ENCODE measurements around the gene BICC1.
"Not testable (repeated sequence)": the region's sequence is repeated elsewhere in the genome, so short reads cannot be mapped to it uniquely, and the experiment has no call there.

BICC1 gene

DNA sequence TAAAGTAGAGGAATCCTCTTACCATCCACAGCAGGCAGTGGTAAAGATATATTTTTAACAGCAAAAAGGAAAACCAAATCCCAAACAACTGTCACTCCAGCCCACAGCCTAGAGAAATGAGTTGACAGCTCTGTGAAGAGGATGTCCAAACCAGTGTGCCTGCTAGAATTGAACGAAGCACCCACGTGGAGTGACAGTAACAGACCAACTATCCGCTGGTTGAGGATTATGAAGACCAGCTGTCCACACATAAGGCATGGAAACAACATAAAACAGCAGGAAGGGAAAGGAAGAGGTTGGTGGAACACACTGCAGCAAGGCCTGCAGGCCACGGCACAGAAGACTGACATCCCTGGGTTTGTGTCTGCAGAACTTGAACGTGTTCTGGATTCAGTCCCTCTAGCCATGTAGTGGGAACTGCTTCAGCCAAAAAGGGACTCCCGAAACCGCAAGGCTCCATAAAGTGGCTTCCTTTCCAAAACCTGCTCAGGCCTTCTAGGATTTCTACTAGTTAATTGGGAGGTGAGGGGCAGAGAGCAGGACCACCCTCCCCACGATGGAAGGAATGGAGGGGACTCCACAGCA lies 324.4 kb downstream of the BICC1 start:
- no peak for DNase-seq

DNA sequence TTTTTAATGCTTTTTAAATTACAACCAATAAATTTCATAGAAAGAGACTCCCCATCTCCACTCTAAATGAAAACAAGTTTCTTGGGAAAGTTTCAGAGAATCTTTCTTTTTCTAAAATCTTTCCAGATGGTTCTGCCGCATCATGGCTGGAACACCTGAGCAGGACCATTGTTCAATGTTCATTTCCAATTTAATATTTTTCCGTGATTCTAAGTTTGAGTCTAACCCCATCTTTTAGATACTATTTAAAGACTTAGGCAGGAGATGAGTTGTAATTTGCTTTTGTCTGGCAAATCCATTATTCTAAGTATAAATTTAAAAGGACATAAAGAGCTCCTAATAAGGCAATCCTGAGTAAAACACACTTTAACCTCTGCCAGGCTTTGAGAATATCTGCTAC lies 325.2 kb downstream of the BICC1 start:
- no peak for DNase-seq

- no peak for DNase-seq
Observed at GRCh38 chr10:58838561-58839208, 326.0 kb downstream of the BICC1 start.

DNA sequence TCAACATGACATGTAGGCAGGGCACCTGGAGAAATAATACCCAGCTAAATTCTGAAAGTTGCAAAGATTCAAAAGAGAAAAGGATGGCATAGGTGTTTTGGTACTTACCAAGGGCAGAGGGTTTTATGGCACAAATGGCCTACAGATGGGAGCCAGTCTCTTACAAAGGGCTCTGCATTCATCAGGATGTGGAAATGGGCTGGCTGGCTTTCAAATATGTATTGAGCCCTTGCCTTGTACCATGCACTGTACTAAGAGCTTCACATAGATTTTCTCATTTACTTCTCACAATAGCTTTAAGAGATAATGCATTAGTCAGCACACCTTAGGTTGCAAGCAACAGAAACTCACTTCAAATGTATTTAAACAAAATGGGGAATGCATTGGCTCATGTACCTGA lies 327.1 kb downstream of the BICC1 start:
- no peak for DNase-seq

- no peak for DNase-seq
Observed at GRCh38 chr10:58840840-58841435, 328.3 kb downstream of the BICC1 start.

DNA sequence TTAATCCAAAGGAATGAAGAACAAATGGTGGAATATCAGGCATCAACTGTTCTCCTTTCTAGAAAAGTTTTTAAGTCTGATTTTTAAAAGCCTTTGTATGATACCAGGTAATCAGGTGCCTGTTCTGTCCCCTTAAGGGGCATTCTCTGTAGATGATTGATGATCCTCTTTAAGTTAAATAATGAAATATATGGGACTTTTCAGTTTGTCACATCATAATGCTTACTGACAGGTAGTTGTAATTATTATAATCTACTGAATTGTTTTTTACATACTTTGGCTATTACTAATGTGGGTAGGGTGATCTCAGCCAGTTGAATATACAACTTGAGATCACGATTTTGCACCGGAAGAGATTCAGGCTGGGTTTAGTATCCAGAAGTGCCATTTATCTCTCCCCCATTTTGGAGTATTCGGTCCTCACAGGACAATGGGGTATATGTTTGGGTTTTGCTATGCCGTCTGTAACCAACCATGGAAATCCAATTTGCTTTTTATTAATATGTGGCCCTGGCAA lies 330.2 kb downstream of the BICC1 start:
- no peak for DNase-seq

- DNase-seq: no peak
Observed at GRCh38 chr10:58843760-58844159, 331.1 kb downstream of the BICC1 start.

DNA sequence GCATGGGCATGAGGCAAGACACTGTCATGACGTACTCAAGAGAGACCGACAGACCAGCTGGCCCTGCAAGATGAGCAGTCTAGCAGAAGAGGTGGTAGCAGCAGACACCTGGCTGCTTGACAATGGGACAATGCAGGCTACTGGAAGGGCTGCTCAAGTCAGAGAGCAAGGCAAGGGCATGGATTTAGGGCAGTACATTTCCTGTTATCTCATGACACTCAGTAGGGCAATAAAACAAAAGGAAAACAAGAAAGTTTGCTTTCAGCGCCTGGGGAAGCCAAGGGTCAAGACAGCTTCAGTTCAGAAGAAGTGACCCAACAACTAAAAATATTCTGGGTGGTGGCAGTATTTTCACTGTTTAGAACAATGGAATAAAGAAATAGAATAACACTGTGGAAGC lies 332.0 kb downstream of the BICC1 start:
- no peak for DNase-seq

GRCh38 chr10:58846856-58847255 lies 334.2 kb downstream of the BICC1 start:
- no peak for DNase-seq

DNA sequence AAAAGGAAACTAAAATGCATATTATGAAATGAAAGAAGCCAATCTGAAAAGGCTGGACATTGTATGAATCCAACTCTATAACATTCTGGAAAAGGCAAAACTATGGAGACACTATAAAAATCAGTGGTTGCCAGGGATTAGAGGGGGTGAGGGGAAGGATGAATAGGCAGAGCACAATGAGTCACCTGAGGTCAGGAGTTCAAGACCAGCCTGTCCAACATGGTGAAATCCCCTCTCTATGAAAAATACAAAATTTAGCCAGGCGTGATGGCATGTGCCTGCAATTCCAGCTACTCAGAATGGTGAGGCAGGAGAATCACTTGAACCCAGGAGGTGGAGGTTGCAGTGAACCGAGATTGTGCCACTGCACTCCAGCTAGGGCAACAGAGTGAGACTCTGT lies 338.9 kb downstream of the BICC1 start:
- DNase-seq: no peak

DNA sequence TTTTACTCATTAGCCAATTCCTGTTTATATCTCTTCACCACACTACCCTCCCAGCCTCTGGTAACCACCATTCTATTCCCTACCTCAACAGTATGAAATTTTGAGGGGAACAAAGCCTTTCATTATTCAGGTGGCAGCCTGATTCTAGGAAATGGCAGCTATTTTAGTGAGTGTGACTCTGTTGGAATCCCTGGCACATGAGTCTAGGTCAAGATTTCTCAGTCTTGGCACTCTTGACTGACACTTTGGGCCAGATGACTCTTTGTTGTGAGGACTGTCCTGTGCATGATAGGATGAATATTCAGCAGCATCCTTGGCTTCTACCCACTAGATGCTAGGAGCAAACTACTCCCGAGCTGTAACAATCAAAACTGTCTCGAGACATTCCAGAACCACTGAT lies 341.0 kb downstream of the BICC1 start:
- no peak for DNase-seq

GRCh38 chr10:58854811-58855210 lies 342.1 kb downstream of the BICC1 start:
- DNase-seq: no peak

GRCh38 chr10:58856508-58857240 lies 344.0 kb downstream of the BICC1 start:
- DNase-seq: no peak

GRCh38 chr10:58857251-58857805 lies 344.7 kb downstream of the BICC1 start:
- DNase-seq: no peak

DNA sequence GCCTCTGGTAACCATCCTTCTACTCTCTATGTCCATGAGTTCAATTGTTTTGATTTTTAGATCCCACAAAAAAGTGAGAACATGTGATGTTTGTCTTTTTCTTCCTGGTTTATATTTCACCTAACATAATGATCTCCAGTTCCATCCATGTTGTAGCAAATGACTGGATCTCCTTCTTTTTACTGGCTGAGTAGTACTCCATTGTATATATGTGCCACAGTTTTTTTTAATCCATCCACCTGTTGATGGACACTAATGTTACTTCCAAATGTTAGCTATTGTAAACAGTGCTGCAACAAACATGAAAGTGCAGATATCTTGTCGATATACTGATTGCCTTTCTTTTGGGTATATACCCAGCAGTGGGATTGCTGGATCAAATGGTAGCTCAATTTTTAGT lies 345.5 kb downstream of the BICC1 start:
- DNase-seq: not testable (repeated sequence)

DNA sequence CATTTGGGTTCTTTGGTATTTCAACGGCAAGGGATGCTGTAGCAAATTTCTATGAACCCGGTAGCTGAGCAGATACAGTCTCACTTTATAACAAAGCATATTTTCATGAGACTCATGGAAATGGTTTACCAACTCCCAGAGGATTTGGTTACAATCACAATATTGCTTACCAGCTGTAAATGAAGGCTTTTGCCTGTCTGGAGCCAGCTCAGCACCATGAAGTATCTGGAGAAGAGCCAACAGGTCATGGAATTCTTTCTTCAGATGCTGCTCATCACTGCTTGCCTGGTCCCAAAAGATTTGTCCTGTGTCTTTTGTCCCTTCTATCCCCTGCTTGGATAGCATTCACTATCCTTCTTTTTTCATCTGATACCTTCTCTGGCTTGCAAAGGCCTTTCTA lies 346.9 kb downstream of the BICC1 start:
- DNase-seq: no peak

DNA sequence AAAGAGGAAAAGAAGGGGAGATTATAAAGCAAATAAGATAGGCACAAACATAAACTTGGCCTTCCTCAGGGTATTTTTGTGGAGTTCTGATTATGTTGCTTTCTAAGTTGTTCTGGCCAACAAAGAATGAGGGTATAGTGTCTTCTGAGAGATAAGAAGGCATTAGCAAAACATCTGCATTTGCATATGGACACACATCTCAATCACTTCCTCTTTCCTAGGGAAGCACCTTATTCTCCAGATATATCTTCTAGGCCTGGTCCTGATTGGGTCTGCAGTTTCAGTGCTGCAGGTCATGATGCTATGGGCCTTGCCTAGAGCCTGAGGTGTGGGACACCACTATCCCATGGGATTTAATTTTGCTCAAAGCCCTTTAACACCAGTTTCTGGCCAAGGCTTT lies 355.0 kb downstream of the BICC1 start:
- DNase-seq: no peak

DNA sequence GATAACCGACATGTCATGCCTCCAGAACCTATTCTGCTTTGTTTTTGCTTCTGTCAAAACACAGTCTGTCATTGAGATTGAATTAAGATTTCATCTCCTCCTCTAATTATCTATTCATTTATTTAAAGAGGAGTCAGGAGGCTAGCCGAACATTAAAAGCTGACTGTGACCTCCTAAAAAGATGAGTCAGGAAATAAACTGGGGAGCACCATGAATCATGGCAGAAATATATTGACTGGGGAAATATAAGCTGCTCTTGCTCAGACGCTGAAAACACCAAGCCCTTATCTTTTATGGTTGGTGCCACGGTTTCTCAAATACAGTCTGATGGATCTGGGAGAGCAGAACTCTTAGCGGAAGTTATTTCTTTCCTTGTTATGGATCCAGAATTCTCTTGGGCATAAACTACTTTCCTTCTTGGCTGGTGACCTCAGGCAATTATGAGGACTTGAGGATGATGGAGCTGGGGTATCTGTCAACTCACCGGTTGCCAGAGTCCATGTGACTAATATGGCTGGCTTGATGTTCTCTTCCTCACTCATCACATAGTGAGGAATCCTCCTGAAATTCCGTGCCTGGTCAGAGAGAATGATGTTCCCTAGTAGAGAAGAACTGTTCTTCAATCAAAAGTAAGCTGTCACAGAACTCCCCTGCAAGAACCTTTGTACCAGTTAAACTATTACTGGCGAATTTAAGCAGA lies 356.2 kb downstream of the BICC1 start:
- DNase-seq: no peak

DNA sequence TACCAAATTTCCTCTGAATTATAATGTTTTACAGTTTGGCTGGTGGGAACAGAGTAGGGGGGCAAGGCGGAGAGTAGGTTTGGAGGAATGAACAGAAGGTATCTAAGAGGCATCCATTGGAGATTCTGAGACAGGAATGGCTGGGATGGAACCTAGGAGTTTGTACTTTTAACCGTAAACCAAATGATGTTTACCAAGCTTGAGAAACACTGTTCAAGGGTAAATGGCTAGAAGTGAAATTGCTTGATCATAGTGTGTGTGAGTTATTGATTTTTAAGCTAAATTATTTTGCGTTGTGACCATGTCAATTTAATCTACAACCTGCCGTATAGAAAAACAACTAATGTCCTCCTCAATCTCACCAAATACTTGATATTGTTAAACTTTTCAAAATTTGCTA lies 357.4 kb downstream of the BICC1 start:
- no peak for DNase-seq

DNA sequence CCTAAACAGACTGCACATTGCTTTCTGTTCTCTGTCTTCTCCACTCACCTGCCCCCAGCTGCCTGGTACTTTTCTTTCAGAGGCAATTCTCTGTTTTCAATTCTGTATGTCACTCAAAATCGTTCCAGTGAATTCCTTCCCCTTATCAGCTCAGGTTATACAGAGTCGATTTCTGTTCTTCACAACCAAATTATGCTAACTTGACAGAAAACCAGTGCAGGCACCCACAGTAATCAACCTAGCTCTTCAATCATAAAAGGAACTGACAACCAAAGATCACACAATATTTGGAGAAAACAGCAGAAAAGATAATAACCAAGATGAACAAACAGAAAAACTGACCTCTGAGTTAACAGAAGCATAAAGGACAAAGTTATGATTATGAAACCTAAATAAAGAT lies 360.5 kb downstream of the BICC1 start:
- DNase-seq: no peak
